Sigmoid colon (tissue), 7 donors: Measurements from ENCODE around the gene IREB2. TPM values are rescaled to one million over a fixed set of nuclear protein-coding genes. Genes with fewer than 3 reads are reported as not detected.

Experiments
- DNase-seq: peaks from one replicate; pipeline ENCODE4 v3.0.0-alpha.2; 2019
- H3K27ac ChIP-seq, 4 donors: fragments of 200-600 bp; sonication (generic); one replicate each; pipeline ENCODE4 v1.5.1; 2016 to 2019; ENCODE audit warnings: mild to moderate bottlenecking in 1 of 4
- H3K27me3 ChIP-seq, 3 donors: fragments of 200-600 bp; sonication (generic); one replicate each; pipeline ENCODE4 v1.5.1; 2019; ENCODE audit warnings: mild to moderate bottlenecking in 1 of 3
- H3K36me3 ChIP-seq, 4 donors: fragments of 200-600 bp; sonication (generic); one replicate each; pipeline ENCODE4 v1.5.1; 2016 to 2019
- H3K4me1 ChIP-seq, 4 donors: fragments of 200-600 bp; sonication (generic); one replicate each; pipeline ENCODE4 v1.5.1; 2017 to 2019
- H3K4me3 ChIP-seq, 4 donors: fragments of 200-600 bp; sonication (generic); one replicate each; pipeline ENCODE4 v1.5.1; 2017 to 2019; ENCODE audit warnings: mild to moderate bottlenecking in 2 of 4, moderate library complexity in 1 of 4
- H3K9me3 ChIP-seq, 4 donors: fragments of 200-600 bp in 3 of 4; sonication (generic) in 3 of 4; one replicate each; pipeline versions ENCODE4 v1.5.1 to v1.6.1; 2013 to 2019
- CTCF ChIP-seq, 4 experiments: fragments of 450-650 bp in 3 of 4; fragments of 200-600 bp in 1 of 4; IDR thresholded peaks; one replicate each; pipeline ENCODE4 v1.5.1; 2016 to 2019; ENCODE audit warnings: antibody characterized with exemption in 4 of 4, mild to moderate bottlenecking in 3 of 4, moderate library complexity in 2 of 4
- EP300 ChIP-seq, 4 donors: sonication (generic); formaldehyde crosslinking; IDR thresholded peaks; one replicate each; pipeline ENCODE4 v1.6.1; 2017; ENCODE audit warnings: antibody characterized with exemption in 4 of 4
- POLR2A ChIP-seq, 2 donors: fragments of 450-650 bp; IDR thresholded peaks; one replicate each; pipeline ENCODE4 v1.6.1; 2016; ENCODE audit warnings: antibody characterized with exemption in 2 of 2, mild to moderate bottlenecking in 2 of 2, moderate library complexity in 2 of 2
- POLR2AphosphoS5 ChIP-seq, 4 donors: sonication (generic); formaldehyde crosslinking; IDR thresholded peaks; one replicate each; pipeline ENCODE4 v1.6.1; 2017; ENCODE audit warnings: antibody characterized with exemption in 4 of 4
- WGBS, 2 donors: extraction: QIAGEN DNeasy Blood & Tissue Kit; methylation state at CpG; one replicate each; pipeline ENCODE4 v1.1.7; 2013; 5-methylcytosine and 5-hydroxymethylcytosine counted together
- intact Hi-C: fragments of 100-400 bp; cut with DNase I; formaldehyde crosslinking; loops from one replicate; pipeline ENCODE4 v1.15.1; 2023
- polyA plus RNA-seq, 3 donors: library from polyadenylated mRNA; stranded (reverse); fragments of 200-250 nt; gene quantifications; one replicate each; pipeline ENCODE4 v1.2.3, GENCODE V29; 2013
- total RNA-seq, 4 donors: library from RNA; depleted of rRNA; stranded (reverse); fragments of >200 nt; gene quantifications; one replicate each; pipeline ENCODE4 v1.1.0, GENCODE V29; 2016
- donor health status: healthy with polysubstance abuse.
- donor health status: Bipolar disorder and iron deficiency.
- donor health status: healthy.

The IREB2 gene
- total and polyA plus RNA-seq, 7 donors = 12.6 to 42.1 (median 28.4) TPM

GRCh38 chr15:78408355-78408640 is 29.7 kb upstream of the IREB2 start:
- Histone ChIP-seq H3K27me3 (peaks cover 0 to 14% (median 0%) of the 10 kb centered on the region in 3 donors), H3K4me3 (no peak overlapping the region), H3K9me3 (no peaks in the 10 kb centered on the region), H3K36me3 (no peaks in the 10 kb centered on the region), H3K4me1 (no peaks in the 10 kb centered on the region), H3K27ac (no peak overlapping the region)
- WGBS, 2 donors = 63 to 71% methylated on average over 4 of the region's 4 CpGs
- intact Hi-C loops = no loop called here
- no peak for DNase-seq
- TF ChIP-seq EP300 (IDR thresholded peaks at IDR 0.05) = no peak
- no peak for TF ChIP-seq CTCF (IDR thresholded peaks at IDR 0.05)
- TF ChIP-seq POLR2A (IDR thresholded peaks at IDR 0.05) = no peak
- no peak for TF ChIP-seq POLR2AphosphoS5 (IDR thresholded peaks at IDR 0.05)

- WGBS, 2 donors = 42 to 64% methylated on average over 2 of the region's 2 CpGs
Measured at GRCh38 chr15:78408961-78409360, 29.1 kb upstream of the IREB2 start.

GRCh38 chr15:78411061-78411460 is 27.0 kb upstream of the IREB2 start:
- Histone ChIP-seq H3K4me3 (no peak overlapping the region), H3K36me3 (no peaks in the 10 kb centered on the region), H3K9me3 (no peaks in the 10 kb centered on the region), H3K27me3 (no peaks in the 10 kb centered on the region), H3K4me1 (no peaks in the 10 kb centered on the region), H3K27ac (no peak overlapping the region)
- TF ChIP-seq EP300 (IDR thresholded peaks at IDR 0.05) (no peak), POLR2A (IDR thresholded peaks at IDR 0.05) (no peak), CTCF (IDR thresholded peaks at IDR 0.05) (no peak), POLR2AphosphoS5 (IDR thresholded peaks at IDR 0.05) (no peak)
- intact Hi-C loops = no loop called here
- DNase-seq = no peak
- WGBS, 2 donors = 32 to 45% methylated on average over 1 of the region's 1 CpG

More at GRCh38 chr15:78408961-78409360, 29.1 kb upstream of the IREB2 start:
- H3K4me1 ChIP-seq = no peaks in the 10 kb centered on the region
- peaks cover 0 to 14% (median 0%) of the 10 kb centered on the region in 3 donors for H3K27me3 ChIP-seq
- no peaks in the 10 kb centered on the region for H3K9me3 ChIP-seq
- intact Hi-C loops = no loop called here
- TF ChIP-seq EP300 (IDR thresholded peaks at IDR 0.05) (no peak), POLR2A (IDR thresholded peaks at IDR 0.05) (no peak), POLR2AphosphoS5 (IDR thresholded peaks at IDR 0.05) (no peak), CTCF (IDR thresholded peaks at IDR 0.05) (no peak)
- H3K36me3 ChIP-seq = no peaks in the 10 kb centered on the region
- no peak overlapping the region for H3K4me3 ChIP-seq
- H3K27ac ChIP-seq = no peak overlapping the region
- no peak for DNase-seq

GRCh38 chr15:78414621-78415250 is 23.3 kb upstream of the IREB2 start:
- no peaks in the 10 kb centered on the region for H3K9me3 ChIP-seq
- no peak overlapping the region for H3K27ac ChIP-seq
- WGBS, 2 donors = 30 to 68% methylated on average over 3 of the region's 3 CpGs
- TF ChIP-seq POLR2AphosphoS5 (IDR thresholded peaks at IDR 0.05) = no peak
- TF ChIP-seq CTCF (IDR thresholded peaks at IDR 0.05) = no peak
- TF ChIP-seq POLR2A (IDR thresholded peaks at IDR 0.05) = no peak
- no peak for TF ChIP-seq EP300 (IDR thresholded peaks at IDR 0.05)
- no peak overlapping the region for H3K4me3 ChIP-seq
- no peaks in the 10 kb centered on the region for H3K4me1 ChIP-seq
- DNase-seq = peak; percentile 21
- no peaks in the 10 kb centered on the region for H3K27me3 ChIP-seq
- intact Hi-C loops = no loop called here
- H3K36me3 ChIP-seq = no peaks in the 10 kb centered on the region

- Histone ChIP-seq H3K9me3 (no peaks in the 10 kb centered on the region), H3K27me3 (no peaks in the 10 kb centered on the region), H3K27ac (no peak overlapping the region), H3K36me3 (no peaks in the 10 kb centered on the region), H3K4me3 (no peak overlapping the region), H3K4me1 (no peaks in the 10 kb centered on the region)
- intact Hi-C loops = no loop called here
- WGBS, 2 donors = 38 to 65% methylated on average over 4 of the region's 4 CpGs
- no peak for TF ChIP-seq EP300 (IDR thresholded peaks at IDR 0.05)
- peak in 3 of 4 experiments; percentile 16 to 32 (median 16) for TF ChIP-seq CTCF (IDR thresholded peaks at IDR 0.05)
- peak; percentile 12 for DNase-seq
Measured at GRCh38 chr15:78415284-78415683, 22.7 kb upstream of the IREB2 start.
